ENCODE measurements around the gene RABGAP1L.

RABGAP1L gene

GRCh38 chr1:174696026-174696821, 536.9 kb downstream of the RABGAP1L start:
- TF ChIP-seq CTCF (IDR thresholded peaks at IDR 0.05; ENCODE audit: insufficient read depth, low read depth, low read length, missing control alignments) = no peak
- no peak overlapping the region for H3K4me3 ChIP-seq (ENCODE audit: low read length)
- DNase-seq (ENCODE audit: low read depth) = no peak

GRCh38 chr1:174700314-174700713, 541.0 kb downstream of the RABGAP1L start:
- DNase-seq (ENCODE audit: low read depth) = no peak
- no peak for TF ChIP-seq CTCF (IDR thresholded peaks at IDR 0.05; ENCODE audit: insufficient read depth, low read depth, low read length, missing control alignments)
- no peak overlapping the region for H3K4me3 ChIP-seq (ENCODE audit: low read length)

- no peak for TF ChIP-seq CTCF (IDR thresholded peaks at IDR 0.05; ENCODE audit: insufficient read depth, low read depth, low read length, missing control alignments)
- H3K4me3 ChIP-seq (ENCODE audit: low read length) = no peak overlapping the region
- DNase-seq (ENCODE audit: low read depth) = no peak
Observed at GRCh38 chr1:174700775-174701174, 541.5 kb downstream of the RABGAP1L start.

GRCh38 chr1:174701565-174701964, 542.2 kb downstream of the RABGAP1L start:
- H3K4me3 ChIP-seq (ENCODE audit: low read length) = no peak overlapping the region
- TF ChIP-seq CTCF (IDR thresholded peaks at IDR 0.05; ENCODE audit: insufficient read depth, low read depth, low read length, missing control alignments) = no peak
- DNase-seq (ENCODE audit: low read depth) = no peak

- H3K4me3 ChIP-seq (ENCODE audit: low read length) = no peak overlapping the region
- DNase-seq (ENCODE audit: low read depth) = no peak
- no peak for TF ChIP-seq CTCF (IDR thresholded peaks at IDR 0.05; ENCODE audit: insufficient read depth, low read depth, low read length, missing control alignments)
Observed at GRCh38 chr1:174702011-174702410, 542.7 kb downstream of the RABGAP1L start.

GRCh38 chr1:174703309-174703708, 544.0 kb downstream of the RABGAP1L start:
- no peak for DNase-seq (ENCODE audit: low read depth)
- H3K4me3 ChIP-seq (ENCODE audit: low read length) = no peak overlapping the region
- TF ChIP-seq CTCF (IDR thresholded peaks at IDR 0.05; ENCODE audit: insufficient read depth, low read depth, low read length, missing control alignments) = no peak

GRCh38 chr1:174704300-174704699, 545.0 kb downstream of the RABGAP1L start:
- no peak overlapping the region for H3K4me3 ChIP-seq (ENCODE audit: low read length)
- no peak for TF ChIP-seq CTCF (IDR thresholded peaks at IDR 0.05; ENCODE audit: insufficient read depth, low read depth, low read length, missing control alignments)
- DNase-seq (ENCODE audit: low read depth) = no peak
